HG03565 (cell line): ENCODE data around the gene SAMSN1.

Experiments used
- ATAC-seq: cut with Tn5 transposase; IDR thresholded peaks from one replicate; pipeline ENCODE4 v1.9.1; 2021; ENCODE audit warnings: mild to moderate bottlenecking, moderate library complexity; ENCODE audit not compliant: unreplicated experiment

Gene SAMSN1

DNA sequence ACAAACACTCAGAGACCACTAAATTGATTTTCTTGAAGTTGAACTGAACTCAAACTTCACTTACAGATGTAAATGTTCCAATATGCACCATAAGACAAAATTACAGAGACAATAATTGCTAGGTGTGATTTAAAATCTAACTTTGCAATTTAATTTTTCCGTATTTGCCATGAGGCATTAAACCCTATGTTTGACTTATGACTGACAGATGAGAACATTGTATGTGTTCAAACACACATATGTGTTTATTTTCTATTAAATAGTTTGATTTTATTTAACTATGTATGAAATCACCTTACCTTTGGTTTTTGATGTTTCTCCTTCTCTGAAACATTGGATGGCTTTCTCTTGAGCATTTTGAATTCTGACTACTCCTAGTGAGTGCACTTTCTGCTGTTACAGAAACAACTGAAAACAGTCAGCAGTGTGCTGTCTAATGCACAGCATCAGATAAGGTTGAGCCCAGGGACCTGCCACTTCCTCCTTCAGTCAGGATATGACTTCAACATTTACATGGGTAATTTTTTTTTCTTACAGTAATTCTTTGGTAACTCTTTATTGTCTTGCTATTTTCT lies at the start of gene SAMSN1:
Gene SAMSN1 (minus strand): TSS at position 410 of the 575 bp plus-strand sequence. CDS start 54 bp downstream, at position 356.
- peak; percentile 78 for ATAC-seq

DNA sequence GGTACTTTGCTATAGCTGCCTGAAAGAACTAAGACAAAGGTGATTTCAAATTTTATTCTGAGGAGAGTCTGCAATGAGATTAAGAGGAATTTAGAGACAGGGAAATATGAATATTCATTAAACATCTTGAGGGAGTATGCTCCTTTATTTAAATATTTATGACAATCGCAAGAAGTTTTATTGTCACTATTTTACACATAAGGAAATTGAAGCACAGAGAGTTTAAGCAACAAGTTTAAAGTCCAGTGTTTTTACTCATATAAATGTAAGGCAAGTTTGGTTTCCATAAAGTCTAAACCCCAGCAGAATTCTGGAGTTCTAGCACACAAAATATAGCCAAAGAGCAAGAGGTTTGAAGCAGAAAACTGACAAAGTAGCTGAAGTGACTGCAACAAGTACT lies 49.3 kb upstream of the SAMSN1 start:
- no peak for ATAC-seq

DNA sequence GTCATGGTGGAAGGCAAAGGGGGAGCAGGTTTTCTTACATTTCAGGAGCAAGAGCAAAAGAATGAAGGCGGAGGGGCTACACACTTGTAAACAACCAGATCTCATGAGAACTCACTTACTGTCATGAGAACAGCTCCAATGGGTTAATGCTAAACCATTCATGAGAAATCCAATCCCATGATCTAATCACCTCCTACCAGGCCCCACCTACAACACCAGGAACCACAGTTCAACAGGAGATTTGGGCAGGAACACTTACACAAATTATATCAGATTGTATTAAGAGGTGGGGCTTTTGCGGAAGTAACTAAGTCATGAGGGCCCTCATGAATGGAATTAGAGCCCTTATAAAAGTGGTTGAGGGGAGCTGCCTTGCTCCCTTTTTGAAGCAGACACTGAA lies 48.9 kb upstream of the SAMSN1 start:
- no peak for ATAC-seq

DNA sequence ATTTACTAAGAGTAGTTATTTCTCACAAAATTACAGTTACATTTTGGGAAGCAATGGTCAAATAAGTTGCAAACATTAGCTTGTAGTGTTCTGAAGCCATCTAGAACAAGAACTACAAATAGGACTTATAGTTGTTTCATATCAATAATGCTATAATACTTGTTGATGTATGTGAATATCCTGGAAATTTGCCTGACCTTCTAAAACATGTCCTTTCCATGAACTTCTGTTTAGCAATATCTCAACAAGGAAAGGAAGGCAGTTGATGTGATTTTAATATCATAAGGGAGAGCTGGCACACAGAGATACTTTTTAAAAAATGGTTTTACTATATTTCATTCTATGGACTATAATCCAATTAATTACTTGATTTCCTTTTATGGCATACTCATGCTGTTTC lies 47.1 kb upstream of the SAMSN1 start:
- no peak for ATAC-seq

DNA sequence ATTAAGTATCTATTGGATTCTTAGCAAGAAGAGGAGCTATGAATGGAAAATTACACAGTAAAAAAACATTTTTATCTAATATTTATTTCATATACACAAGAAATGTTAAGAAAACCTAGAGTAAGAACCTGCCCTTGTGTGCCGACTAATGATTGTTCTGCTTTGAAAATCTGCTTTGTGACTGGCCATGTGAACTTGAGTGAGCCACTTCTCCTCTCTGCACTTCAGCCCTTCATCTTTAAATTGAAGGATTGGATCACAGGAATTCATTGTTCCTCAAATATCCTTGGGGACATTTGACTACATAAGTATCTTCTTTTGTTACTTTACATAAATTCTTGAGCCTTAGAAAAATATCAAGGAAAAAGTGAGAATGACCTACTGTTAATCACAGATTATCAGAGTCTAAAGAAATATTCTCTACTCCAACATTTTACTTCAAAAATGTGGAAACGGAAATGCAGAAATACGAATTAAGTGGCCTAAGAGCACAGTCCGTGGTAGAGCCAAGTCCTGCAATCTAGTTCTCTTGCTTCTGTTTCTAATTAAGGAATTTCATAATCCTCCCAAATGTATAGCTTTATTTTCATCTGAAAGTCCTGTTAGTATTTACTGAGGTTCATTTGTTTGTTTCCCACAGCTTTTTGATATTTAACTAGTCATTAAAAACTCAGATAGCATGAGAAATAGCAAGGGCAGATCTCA lies 46.3 kb upstream of the SAMSN1 start:
- ATAC-seq = no peak

DNA sequence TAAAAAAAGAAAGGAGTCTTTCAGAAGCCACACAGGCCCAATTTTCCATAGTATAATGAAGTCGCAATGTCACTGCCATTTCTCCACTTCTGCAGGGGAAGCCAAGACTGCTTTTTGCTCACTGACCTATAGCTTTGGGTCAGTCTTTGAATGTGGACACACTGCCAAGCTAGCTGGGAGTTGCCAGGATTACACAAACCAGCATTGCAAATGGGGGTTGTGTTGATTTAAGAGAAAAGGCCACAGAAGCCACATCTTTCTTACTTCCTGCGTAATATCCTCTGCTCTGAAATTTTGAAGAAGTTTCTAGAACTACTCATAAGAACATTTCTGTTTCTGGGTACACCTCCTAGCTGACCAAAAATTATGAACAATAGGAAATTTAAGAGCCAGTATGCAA lies 45.8 kb upstream of the SAMSN1 start:
- ATAC-seq = no peak

DNA sequence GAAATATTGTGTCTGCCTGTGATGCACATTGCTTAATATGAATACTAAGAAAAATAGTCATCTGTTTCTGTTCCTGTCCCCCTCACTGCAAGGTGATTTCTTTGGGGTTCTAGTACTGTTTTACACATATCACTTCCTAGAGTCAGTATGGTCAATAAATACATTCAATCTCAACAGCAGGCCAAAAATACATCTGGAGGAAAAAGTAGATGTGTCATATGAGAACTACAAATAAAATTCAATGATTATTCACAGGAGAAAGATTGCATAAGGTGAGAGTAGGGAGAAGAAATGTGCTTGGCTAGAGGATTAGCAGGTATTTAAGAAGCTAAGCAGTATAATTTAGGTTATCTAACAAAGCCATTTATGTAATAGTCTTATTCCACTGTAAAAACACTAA lies 45.3 kb upstream of the SAMSN1 start:
- ATAC-seq = peak; percentile 35

DNA sequence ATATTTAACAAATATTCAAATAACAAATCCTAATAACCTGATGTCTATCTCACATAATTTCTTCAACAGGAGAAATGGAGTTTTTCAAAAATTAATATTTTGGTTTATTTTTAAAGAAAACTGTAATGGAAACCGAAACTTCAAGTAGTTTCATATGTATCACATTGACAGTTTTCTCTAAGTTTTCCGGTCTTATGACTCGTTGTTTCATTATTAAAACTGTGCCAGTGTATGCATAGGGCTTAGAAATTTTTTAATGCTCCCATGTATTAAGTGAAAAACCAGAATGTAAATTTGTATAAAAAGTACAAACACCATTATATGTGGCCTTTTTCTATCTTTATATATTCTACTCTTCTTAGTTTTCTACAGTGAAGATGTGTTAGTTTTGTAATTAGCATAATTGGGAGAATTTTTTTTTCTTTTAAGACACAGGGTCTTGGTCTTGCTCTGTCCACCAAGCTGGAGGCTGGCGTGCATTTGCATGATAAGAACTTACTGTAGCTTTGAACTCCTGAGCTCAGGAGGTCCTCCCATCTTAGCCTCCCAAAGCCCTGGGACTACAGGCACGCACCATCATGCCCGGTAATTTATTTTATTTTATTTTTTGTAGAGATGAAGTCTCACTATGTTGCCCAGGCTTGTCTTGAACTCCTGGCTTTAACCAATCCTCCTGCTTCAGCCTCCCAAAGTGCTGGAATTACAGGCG lies 43.9 kb upstream of the SAMSN1 start:
- ATAC-seq = peak; percentile 85

DNA sequence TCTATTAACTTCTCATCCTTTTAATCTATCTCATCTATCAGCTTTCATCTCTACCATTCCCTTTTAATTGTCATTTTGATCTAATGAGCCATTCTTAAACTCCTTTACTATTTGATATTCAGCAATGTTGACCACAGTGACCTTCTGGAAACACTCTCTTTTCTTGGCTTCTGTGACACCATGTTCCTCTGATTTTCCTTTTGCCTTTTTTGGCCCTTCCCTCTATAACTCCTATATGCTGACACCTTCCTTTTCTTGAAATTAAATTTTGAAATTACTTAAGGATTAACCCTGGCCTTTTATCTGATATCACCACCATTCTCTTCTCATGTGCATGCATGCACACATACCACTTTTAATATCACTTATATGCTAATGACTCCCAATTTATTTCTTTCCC lies 41.2 kb upstream of the SAMSN1 start:
- ATAC-seq = no peak

DNA sequence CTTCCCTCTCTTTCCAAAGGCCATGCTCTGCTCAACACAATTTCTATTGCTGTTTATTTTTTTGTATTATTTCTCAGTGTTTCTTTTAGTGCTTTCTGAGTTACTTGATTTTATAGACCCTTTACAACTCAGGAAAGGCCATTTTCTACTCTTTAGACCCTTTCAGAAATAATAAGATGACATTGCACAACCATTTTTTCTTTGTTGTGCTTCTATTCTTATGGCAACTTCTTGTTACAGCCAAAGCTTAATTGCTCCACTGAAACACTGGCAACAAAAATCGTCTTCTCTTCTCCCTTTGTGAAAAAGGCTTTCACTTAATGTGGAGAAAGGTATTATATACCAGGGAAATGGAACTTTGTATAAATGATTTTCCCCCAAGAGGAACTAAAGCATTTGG lies 39.0 kb upstream of the SAMSN1 start:
- no peak for ATAC-seq

DNA sequence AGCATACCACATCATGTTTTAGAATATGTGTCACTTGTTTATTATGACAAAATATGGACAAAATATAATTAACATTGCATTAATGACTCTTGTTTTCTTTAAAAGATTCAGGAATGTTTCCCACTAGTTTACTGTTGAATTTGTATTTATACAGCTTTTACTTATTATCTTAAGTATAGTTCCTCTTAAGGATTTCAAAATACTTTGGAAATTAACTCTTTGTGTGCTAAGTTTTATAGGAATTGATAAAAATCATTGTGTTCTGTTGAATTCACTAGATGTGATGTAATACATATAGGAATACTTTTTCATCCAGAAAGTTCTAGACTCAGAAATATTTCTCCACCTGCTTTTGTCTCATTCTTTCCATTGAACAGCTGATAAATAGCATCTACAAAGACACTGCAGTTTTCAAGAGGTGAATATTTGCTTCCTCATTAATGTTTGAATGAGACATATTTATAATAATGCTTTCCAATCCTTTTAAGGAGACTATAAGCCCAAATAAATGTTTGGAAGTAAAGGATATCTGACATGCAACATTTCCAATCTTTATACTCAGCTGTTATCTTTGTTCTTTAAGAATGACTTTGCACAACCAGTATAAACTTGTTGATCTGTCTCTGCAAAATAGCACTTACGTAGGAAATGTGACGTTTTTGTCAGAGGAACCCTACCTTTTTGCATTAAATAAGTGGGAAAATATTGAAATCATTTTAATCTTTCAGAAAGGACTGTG lies 38.4 kb upstream of the SAMSN1 start:
- ATAC-seq = no peak

DNA sequence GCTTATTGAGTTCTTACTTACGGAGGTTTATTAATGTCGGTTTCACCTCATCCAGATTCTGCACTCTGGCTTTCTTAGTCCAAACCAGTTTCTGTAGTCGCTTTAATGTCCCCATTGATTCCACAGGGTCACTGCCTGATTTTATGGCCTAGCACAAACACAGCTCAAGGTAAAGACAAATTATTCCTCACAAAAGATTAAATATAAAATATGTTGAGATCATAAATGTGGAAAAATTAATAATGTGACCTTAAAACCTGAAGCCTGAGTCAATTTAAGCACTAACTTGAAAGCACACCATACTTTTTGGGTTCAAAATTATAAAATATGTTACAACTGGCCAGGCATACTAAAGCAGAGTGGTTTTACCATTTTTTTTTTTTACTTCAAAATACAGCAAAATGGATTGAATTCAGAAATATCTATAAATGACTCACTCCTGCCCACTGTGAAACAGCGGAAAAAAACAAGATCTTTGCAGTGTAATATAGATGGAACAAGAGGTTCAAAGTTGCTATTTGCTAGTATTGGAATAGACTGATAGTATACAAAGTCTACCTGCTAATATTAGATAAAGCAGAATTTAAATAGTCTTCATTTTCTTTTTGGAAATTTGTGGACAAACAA lies 37.6 kb upstream of the SAMSN1 start:
- no peak for ATAC-seq

DNA sequence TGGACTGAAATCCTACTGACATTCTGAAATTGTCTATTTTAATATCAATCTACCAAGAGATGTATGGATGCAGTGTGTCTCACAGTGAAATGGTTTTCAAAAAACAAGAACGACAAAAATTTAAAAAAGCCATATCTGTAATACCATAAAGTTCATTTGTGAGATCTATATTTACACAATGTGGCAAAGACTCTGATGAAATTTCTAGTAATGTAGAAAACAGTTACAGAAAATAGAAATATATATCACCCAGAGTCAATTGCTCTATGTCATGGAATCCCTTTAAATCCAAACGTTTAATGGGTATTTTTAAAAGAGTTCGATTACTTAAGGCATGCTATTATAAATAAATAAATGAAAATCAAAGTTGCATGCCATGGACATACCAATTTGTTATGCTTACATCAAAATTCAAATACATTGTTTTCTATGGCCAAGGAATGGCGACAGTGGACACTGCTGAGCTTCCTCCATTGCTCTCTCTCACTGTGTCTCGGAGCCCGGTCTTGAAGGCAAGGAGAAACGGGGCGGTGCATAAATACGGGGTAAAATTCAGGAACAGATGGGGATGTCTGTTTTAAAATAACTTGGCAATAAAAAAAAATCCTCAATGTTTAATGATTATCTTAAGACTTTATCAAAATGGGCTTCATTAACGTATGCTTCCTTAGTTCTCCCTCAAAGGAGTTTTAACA lies 37.0 kb upstream of the SAMSN1 start:
- no peak for ATAC-seq

DNA sequence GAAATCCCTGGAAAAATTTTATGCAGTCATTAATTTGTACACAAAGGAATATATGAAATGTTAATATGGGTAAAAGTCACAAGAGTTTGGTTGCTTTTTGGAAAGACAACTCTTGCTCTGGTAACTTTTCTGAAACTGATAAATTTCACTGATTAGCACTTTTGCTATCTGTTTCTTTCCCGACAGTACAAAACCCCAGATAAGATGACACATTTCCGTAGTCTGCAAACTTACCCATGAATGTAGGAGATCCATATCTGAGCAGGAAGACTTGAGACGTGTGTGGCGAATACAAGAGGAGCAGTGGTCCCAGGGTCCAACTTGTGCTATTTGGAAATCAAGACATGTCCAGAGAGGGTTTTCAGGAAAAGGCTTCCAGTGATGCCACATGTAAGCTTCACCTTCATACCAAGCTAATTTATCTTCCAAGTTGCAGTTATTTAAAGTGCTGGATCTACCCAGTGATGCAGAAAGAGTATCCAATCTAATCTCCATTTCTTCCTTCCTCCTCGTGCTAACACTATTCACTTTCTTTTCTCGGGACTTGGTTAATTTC lies 35.9 kb upstream of the SAMSN1 start:
- no peak for ATAC-seq

DNA sequence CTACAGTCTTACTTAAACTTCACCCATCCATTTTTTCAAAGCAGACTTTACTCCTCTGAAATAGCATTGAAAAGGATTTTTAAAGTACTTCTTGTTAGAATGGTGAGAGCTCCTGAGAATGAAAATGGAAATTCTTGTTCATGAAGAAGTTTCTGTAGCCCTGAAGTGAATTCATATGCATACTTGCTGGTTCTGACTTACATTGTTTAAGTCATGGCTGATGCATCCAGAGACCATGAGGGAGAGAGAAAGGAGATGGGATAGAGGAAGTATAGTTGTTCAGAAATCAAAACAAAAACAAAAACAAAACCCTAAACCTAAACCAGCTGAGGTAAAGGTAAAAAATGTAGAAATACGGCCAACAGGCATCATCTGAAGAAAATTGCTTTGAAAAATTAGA lies 27.1 kb upstream of the SAMSN1 start:
- ATAC-seq = no peak

DNA sequence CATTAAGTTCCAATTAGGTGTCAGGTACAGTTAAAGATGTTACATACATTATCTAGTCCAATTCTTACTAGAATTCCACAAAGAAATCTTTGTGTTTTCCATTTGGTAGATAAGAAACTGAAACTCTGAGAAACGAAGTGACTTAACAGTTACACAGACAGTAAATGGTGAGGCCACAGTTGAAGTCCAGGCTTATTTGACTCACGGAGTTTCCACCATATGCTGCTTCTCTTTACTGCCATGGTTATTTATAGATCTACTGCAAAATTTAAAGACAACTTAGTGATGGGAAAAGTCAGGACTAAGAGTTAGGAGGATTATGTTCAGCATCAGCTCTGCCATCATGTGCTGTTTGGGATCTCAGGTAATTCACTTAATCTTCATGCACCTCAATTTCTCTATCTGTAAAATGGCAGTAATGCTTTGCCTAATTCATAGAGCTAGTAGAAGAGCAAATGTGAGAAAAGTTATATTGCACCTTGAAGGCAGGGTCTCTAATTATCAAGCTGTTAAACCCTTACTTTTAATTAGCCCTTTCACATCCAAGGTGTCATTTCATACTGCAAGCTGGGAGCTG lies 26.2 kb upstream of the SAMSN1 start:
- ATAC-seq = peak; percentile 54

DNA sequence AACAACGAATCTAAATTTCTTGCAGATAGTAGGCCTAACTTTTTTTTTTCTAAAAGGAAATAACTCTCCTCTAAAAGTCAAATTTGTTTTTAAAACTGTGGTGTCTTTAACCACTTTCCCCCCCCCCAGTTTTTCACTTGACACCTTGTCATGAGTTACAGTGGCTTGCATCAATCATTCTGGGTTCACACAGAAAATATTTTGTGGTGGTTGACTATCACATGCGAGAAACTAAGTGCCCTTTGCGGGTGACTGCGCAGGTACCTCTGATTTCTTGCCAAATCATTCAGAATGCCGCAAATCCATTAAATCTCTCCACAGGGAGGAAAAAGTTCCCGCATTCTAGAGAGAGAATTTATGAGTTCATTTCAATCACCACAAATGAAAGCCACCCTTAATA lies 23.8 kb upstream of the SAMSN1 start:
- ATAC-seq = no peak

DNA sequence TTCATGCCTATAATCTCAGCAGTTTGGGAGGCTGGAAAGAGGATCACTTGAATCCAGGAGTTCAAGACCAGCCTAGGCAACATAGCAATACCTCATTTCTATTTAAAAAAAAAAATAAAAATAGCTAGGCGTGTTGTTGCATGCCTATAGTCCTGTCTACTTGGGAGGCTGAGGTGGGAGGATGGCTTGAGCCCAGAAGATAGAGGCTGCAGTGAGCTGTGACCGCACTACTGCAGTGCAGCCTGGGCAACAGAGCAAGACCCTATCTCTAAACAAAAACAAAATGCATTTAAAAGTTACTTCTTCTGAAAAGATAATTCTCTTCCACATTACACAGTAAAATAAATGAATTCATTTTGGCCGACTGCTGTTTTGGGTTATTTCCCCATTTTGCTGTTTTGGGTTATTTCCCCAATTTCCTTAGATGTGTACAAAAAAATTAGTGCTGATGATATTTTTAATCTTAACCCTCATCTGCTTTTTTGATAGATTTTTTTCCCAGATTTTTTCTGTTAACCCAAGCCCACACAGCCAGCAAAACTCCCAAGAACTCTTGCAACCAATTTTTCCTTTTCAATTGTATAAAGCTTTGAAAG lies 23.0 kb upstream of the SAMSN1 start:
- no peak for ATAC-seq
